Fibroblast of the aortic adventitia (primary cell): Measurements from ENCODE around the gene F5. TPM values are rescaled to one million over a fixed set of nuclear protein-coding genes. Genes with fewer than 3 reads are reported as not detected.

Experiments used
- DNase-seq: peaks from one replicate; pipeline ENCODE4 v3.0.0-alpha.2; 2010; ENCODE audit warnings: low read depth
- H3K4me3 ChIP-seq: 2 replicates; pipeline ENCODE4 v1.5.1; 2011; ENCODE audit warnings: low read depth, mild to moderate bottlenecking, control low read depth, low read length, moderate library complexity
- CTCF ChIP-seq: IDR thresholded peaks from 2 replicates; pipeline ENCODE4 v1.5.1; 2011; ENCODE audit warnings: mild to moderate bottlenecking, low read length, control low read depth, inconsistent platforms; ENCODE audit not compliant: insufficient read depth
- total RNA-seq: library from RNA; depleted of rRNA; stranded (reverse); fragments of >200 nt; gene quantifications from 2 replicates; pipeline ENCODE4 v1.2.3, GENCODE V29; 2012; ENCODE audit warnings: low replicate concordance

The F5 gene
- total RNA-seq, 1 donor = not detected

GRCh38 chr1:169499807-169500206, 86.5 kb downstream of the F5 start:
- no peak for TF ChIP-seq CTCF
- H3K4me3 ChIP-seq = no peak overlapping the region
- DNase-seq = no peak

DNA sequence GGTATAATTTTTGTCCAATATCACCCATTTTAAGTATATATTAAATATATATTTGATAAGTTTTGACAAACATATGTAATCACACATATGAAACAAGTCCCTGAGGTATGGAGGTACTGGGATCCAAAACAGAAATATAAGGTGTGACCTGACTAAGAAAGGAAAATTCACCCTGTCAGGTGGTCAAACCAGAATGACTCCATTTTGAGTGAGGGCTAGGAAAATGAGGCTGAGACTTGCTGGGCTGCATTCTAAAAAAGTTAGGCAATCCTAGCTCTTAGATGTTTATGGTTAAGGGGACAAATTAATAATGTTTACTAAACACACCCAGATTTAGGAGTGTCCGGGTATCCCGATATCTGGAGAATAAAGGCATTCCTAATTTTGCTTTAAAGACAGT, 89.0 kb downstream of the F5 start:
- TF ChIP-seq CTCF = no peak
- DNase-seq = no peak
- H3K4me3 ChIP-seq = no peak overlapping the region

DNA sequence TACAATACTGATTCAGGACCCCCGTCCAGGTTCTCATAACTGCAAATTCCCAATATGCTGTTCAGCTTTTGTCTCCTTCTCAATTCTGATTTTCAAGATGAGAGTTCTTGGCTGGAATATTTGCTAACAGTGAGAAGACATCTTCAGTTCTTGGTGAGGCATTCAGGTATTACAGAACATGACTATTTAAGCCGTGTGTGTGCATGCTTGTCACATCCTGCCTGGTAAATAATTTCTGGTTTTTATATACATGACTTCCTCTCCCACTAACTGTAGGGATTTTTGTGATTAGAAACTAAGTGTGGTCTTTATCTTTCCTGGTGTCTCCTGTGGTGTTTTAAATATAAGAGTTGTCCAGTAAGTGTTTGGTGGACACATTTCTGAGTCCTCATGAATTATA, 90.4 kb downstream of the F5 start:
- DNase-seq = no peak
- H3K4me3 ChIP-seq = no peak overlapping the region
- no peak for TF ChIP-seq CTCF

- DNase-seq = peak; percentile 23
- TF ChIP-seq CTCF = no peak
- no peak overlapping the region for H3K4me3 ChIP-seq
Observed at GRCh38 chr1:169495046-169495775, 91.1 kb downstream of the F5 start.

DNA sequence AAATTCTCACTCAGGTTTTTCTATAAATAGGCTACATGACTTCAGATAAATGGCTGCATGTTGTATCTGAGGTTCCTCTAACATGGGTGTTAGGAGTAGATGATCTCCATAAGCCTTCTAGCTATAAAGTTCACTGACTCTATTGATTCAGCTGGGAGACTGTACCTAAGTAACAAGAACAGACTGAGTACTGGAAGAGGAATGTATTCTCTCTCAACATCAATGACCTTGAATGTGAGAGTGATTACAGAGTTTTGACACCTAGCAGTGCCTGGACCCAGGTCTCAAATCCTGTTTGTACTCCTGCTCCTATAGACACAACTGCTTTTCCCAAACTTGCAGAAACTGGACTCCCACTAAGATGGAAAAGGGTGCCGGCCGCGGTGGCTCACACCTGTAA, 91.9 kb downstream of the F5 start:
- DNase-seq = no peak
- H3K4me3 ChIP-seq = no peak overlapping the region
- no peak for TF ChIP-seq CTCF

GRCh38 chr1:169493251-169493650, 93.0 kb downstream of the F5 start:
- no peak for TF ChIP-seq CTCF
- no peak overlapping the region for H3K4me3 ChIP-seq
- DNase-seq = no peak

DNA sequence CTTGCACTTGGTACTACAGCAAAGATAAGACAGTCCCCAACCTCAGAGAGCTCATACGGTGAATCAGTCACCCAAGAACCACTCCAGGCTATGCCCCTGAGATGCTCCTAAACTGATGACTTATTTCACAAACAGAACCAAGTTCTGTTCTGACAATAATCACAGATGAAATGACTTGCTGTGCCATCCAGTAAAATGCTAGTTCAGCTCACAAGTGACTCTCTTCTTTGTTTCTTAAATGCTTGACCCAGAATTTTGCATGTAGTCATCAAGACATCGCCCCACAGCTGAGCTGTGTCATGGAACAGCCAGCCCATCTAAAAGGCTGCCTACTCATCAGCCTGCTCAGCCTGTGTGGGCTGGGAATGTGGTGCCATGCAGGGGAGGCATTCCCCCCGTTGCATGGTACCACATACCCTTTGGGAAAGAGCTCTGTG, 94.4 kb downstream of the F5 start:
- TF ChIP-seq CTCF = no peak
- H3K4me3 ChIP-seq = no peak overlapping the region
- no peak for DNase-seq
